Erythroblast (primary cell): ENCODE measurements around the gene THRB.

Experiments used
- DNase-seq, 2 experiments: peaks; one replicate each; lab custom pipeline; 2025; lab: John Stamatoyannopoulos, UW
- GATA1 ChIP-seq: IDR thresholded peaks from 2 replicates; pipeline ENCODE4 v1.6.1; 2011; ENCODE audit warnings: low read depth, mild to moderate bottlenecking, control low read depth, low read length, moderate library complexity
- POLR2A ChIP-seq: IDR thresholded peaks from 2 replicates; pipeline ENCODE4 v1.6.1; 2011; ENCODE audit warnings: mild to moderate bottlenecking, low read length

THRB gene

DNA sequence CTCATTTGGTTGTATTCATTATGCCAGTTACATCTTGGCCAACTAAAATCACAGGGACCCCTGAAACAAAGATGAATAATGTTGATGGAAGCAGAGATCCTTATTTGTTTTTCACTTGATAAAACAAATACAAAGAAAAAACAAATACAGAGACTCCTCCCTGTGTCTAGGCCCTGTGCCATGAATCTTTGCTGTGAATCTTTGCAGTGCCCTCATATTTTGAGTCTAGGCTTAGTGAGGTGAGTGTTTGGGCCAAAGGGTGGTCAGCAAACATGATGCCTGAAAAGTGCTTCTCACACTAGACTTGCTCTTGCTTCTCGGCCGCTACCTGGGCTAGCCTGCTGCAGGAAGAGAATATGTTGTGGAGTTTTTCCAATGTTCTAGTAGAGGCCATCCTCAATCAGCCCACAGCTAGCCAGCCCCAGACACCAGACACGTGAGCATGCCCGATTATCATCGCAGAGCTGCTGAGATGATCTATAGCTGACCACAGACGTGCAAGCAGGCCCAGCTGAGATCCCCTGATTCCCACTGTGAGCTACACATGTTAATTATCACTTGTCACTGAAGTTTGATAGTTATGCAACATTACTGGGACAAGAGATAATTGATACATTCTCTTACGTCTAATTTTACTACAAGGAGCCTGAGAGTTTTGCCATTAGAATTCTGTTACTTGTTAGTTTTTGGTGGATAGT is 191.4 kb downstream of the THRB start:
- no peak for TF ChIP-seq GATA1
- no peak for TF ChIP-seq POLR2A
- DNase-seq = peak; percentile 6 to 62

GRCh38 chr3:24302396-24302795 is 192.3 kb downstream of the THRB start:
- DNase-seq = no peak
- TF ChIP-seq GATA1 (no peak), POLR2A (no peak)

DNA sequence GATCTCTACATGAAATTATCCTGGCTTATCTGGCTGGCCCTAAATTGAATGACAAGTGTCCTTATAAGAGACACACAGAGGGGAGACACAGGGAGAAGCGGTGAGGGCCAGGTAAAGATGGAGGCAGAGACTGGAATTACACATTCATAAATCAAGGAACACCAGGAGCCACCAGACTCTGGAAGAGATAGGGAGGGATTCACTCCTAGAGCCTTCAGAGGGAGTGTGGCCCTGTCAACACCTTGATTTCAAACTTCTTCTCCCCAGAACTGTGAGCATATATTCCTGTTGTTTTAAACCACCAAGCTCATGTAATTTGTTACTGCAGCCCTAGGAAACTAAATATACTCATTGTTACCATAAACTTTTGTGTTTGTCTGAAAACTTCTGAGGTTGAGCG is 193.7 kb downstream of the THRB start:
- no peak for DNase-seq
- TF ChIP-seq POLR2A (no peak), GATA1 (no peak)

- TF ChIP-seq GATA1 = no peak
- TF ChIP-seq POLR2A = no peak
- DNase-seq = no peak
Measured at GRCh38 chr3:24299806-24300626, 194.6 kb downstream of the THRB start.

DNA sequence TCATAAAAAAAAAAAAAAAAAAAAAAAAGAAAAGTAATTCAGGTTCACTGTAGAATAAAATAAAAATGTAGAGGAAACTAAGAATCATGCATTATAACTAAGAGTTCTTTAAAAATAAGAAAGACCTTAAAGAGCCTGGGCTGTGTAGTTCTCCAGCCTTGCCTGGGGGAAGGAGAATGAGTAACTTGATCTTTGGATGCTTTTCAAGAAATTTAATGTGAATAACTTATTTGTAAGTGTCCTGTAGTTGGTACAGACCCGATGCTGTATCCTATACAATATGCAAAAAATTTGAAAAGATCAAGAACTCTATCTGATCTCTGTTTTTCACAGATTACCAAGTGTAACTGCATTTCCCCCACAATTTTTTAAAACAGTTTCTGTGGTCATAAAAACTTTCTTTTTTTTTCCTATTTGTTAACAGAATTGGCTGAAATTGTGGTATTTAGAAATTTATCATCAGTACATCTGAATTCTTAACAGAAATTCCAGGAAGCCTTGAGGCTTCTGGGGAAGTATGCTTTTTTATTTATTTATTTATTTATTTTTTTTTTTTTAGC is 195.3 kb downstream of the THRB start:
- TF ChIP-seq GATA1 (no peak), POLR2A (no peak)
- DNase-seq = no peak

GRCh38 chr3:24296441-24297205 is 198.0 kb downstream of the THRB start:
- DNase-seq = no peak
- TF ChIP-seq POLR2A (no peak), GATA1 (no peak)

DNA sequence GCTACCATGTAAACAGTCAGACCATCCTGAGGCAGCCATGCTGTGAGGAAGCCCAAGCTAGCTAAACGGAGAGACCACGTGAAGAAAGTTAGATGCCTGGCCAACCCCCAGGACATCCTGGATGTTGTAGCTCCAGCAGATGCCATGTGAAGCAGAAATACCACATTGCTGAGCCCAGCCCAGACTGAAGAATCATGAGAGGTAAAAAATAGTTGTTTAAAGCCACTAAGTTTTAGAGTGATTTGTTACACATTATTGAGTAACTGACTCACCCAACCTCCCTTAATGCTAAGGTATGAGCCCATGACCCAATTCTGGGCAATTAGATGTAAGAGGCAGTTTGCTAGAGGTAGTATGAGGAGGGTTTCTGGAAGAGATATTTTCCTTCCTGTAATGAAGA is 200.5 kb downstream of the THRB start:
- no peak for TF ChIP-seq POLR2A
- TF ChIP-seq GATA1 = no peak
- no peak for DNase-seq

DNA sequence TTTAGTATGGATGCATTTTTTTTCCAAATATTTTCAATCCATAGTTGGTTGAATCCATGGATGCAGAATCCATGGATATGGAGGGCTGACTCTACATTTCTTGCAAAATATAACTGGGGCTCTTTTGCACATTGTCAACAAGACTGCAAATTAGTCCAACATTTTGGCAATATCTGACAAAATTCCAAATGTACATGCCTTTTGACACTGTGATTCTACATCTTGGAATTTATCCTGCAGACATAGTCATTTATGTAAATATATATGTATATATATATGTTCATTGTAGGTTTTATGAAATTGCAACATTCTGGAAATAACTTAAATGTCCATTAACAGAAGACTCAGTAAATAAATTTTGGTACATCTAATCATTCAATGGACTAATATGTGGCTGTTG is 203.0 kb downstream of the THRB start:
- no peak for DNase-seq
- TF ChIP-seq GATA1 (no peak), POLR2A (no peak)

DNA sequence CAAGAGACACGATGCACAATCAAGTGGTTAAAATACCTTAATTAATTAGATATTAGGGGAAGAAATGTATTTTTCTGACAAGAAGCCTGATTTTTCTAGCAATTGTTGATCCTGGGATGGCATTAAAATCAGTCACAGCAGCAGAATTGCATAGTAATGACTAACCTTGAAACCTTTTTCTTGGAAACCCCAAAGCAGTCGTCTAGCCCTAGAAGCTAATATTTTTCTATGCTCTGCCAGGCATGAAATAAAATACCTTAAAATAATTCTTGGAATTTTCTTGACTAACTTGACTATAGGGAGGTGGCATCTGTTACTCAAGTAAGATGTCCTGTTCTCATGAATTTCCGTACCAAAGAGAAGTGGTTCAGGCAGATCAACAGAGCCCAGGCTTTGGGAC is 204.1 kb downstream of the THRB start:
- TF ChIP-seq GATA1 (no peak), POLR2A (no peak)
- DNase-seq = no peak

DNA sequence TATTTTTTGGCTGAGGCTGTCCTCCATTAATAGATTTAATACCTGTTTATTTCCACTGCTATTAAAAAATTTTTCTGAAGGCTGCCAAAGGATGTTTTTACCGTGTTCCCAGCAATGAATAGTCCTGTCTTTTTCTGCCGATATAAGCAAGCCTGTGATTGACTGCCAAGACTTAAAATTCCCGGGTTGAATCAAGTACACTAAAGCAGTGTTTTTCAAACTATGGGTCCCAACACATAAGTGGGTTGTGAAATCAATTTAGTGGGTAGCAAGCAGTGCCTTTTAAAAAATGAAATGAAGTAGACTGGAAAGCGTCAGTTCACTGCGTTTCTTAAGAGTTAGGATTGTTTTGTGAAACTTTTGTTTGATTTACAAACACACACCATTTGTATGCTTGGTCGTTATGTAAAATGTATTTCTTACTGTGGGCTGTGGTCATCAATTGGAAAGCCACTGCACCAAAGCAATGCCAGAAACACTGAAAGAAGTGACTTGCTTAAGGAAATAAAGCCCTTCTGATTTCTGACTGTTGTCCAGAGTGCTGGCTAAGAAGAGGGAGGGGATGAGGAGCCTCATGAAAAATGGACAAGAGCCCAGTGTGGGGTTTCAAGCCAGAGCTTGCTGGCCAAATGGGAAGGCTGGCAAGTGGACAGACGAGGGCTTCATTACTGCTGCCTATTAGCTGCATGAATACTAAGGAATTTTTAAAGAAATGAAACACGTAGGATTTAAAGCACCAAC is 206.0 kb downstream of the THRB start:
- no peak for TF ChIP-seq GATA1
- no peak for TF ChIP-seq POLR2A
- no peak for DNase-seq

GRCh38 chr3:24287755-24288450 is 206.7 kb downstream of the THRB start:
- no peak for DNase-seq
- TF ChIP-seq POLR2A (no peak), GATA1 (no peak)

DNA sequence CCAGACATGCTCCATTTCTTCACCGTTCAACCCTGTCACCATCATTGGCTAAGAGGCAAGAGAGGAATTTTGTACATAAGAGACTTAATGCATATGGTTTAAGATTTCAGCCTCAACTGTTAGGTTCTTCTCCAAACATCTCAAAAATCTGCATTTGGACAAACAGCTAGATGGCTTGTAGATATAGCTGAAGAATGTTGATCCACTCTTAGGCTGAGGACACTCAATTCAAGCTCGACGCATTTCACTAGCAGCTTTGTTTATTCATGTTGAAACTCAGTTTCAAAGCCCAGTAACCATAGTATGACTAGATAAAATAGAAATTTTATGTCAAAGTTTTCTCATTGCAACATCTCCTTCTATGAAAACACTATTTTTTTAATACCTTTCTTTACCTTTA is 208.2 kb downstream of the THRB start:
- DNase-seq = no peak
- TF ChIP-seq POLR2A (no peak), GATA1 (no peak)
